Fibroblast of mammary gland (primary cell): ENCODE results near the gene SIM2.

Source experiments
- DNase-seq: peaks from one replicate; pipeline ENCODE4 v3.0.0-alpha.2; 2010; ENCODE audit warnings: low read depth
- H3K4me3 ChIP-seq: 2 replicates; pipeline ENCODE4 v1.5.1; 2011; ENCODE audit warnings: low read depth, mild to moderate bottlenecking, low read length, moderate library complexity; ENCODE audit not compliant: control insufficient read depth
- CTCF ChIP-seq: conservative IDR thresholded peaks from 2 replicates; pipeline ENCODE4 v1.5.1; 2011; ENCODE audit warnings: low read depth, low read length, inconsistent platforms; ENCODE audit not compliant: control insufficient read depth, insufficient read depth

The SIM2 gene

GRCh38 chr21:36732217-36732616, 33.3 kb downstream of the SIM2 start:
- TF ChIP-seq CTCF = no peak
- no peak overlapping the region for H3K4me3 ChIP-seq
- DNase-seq = no peak

GRCh38 chr21:36732761-36733160, 33.8 kb downstream of the SIM2 start:
- no peak overlapping the region for H3K4me3 ChIP-seq
- no peak for DNase-seq
- no peak for TF ChIP-seq CTCF

GRCh38 chr21:36733857-36734256, 34.9 kb downstream of the SIM2 start:
- TF ChIP-seq CTCF = no peak
- no peak for DNase-seq
- no peak overlapping the region for H3K4me3 ChIP-seq

GRCh38 chr21:36734367-36735200, 35.7 kb downstream of the SIM2 start:
- no peak for TF ChIP-seq CTCF
- DNase-seq = no peak
- no peak overlapping the region for H3K4me3 ChIP-seq

GRCh38 chr21:36735201-36735515, 36.2 kb downstream of the SIM2 start:
- no peak overlapping the region for H3K4me3 ChIP-seq
- no peak for DNase-seq
- no peak for TF ChIP-seq CTCF

GRCh38 chr21:36735724-36736320, 36.9 kb downstream of the SIM2 start:
- TF ChIP-seq CTCF = no peak
- no peak overlapping the region for H3K4me3 ChIP-seq
- DNase-seq = no peak

GRCh38 chr21:36738489-36739126, 39.7 kb downstream of the SIM2 start:
- H3K4me3 ChIP-seq = no peak overlapping the region
- no peak for DNase-seq
- TF ChIP-seq CTCF = no peak
